Metanephros (tissue), 2 donors: Measurements from ENCODE around the gene USP30. TPM values are rescaled to one million over a fixed set of nuclear protein-coding genes. Genes with fewer than 3 reads are reported as not detected.

ENCODE experiments used
- small RNA-seq: library from RNA; depleted of rRNA; stranded (forward); fragments of <200 nt; gene quantifications from one replicate; pipeline ENCODE3, GENCODE V24; 2014; ENCODE audit warnings: low replicate concordance
- total RNA-seq: library from RNA; depleted of rRNA; stranded (reverse); fragments of >200 nt; gene quantifications from one replicate; pipeline ENCODE4 v1.2.3, GENCODE V29; 2014

The USP30 gene
- 18.2 TPM for total RNA-seq

GRCh38 chr12:109052414-109053323, at the start of gene USP30:
TSS of gene USP30 (plus strand) at chr12:109052576. CDS start at chr12:109052679, 103 bp downstream.

GRCh38 chr12:109020796-109021380, 31.5 kb upstream of the USP30 start, which contains the start of gene SVOP:
TSS of gene SVOP (minus strand) at chr12:109021068. CDS start at chr12:109020868, 200 bp downstream.

GRCh38 chr12:109093022-109093918, 40.9 kb downstream of the USP30 start, which contains the start of gene ALKBH2:
TSS of gene ALKBH2 (minus strand) at chr12:109093472. CDS start at chr12:109092786, 686 bp downstream.

GRCh38 chr12:109097435-109098182, 45.2 kb downstream of the USP30 start, which contains the start of gene UNG:
TSS of gene UNG (plus strand) at chr12:109097597. CDS start at chr12:109097680, 83 bp downstream.

GRCh38 chr12:109115758-109116610, 63.6 kb downstream of the USP30 start, which contains the start of gene ACACB:
TSS of gene ACACB (plus strand) at chr12:109116587. CDS start at chr12:109139406, 22,819 bp downstream.

Small RNA genes within 50 kb of the gene (small RNA-seq; reads per million reads assigned to genes)
- gene AC190387.1, result not detected
- gene RNA5SP372, result not detected

Other genes starting within 250 kb of the USP30 start
- 29.5 TPM for gene SSH1, start 195.0 kb upstream of the USP30 start, total RNA-seq
- 0.53 TPM for gene DAO, start 172.5 kb upstream of the USP30 start, total RNA-seq
- 0.12 TPM for gene SVOP, start 31.5 kb upstream of the USP30 start, total RNA-seq
- 22.1 TPM for gene ALKBH2, start 40.9 kb downstream of the USP30 start, total RNA-seq
- 47.3 TPM for gene UNG, start 45.0 kb downstream of the USP30 start, total RNA-seq
- gene ACACB, start 64.0 kb downstream of the USP30 start, total RNA-seq, result 54.4 TPM